ENCODE measurements around the gene PAPPA2.
A peak's percentile ranks its signal among the peaks of the same experiment; 100 is the strongest.

The PAPPA2 gene

GRCh38 chr1:176602388-176603004 lies 139.5 kb downstream of the PAPPA2 start:
- DNase-seq (ENCODE audit: low read depth): no peak
- no peak overlapping the region for H3K4me3 ChIP-seq (ENCODE audit: low read depth, low read length)
- TF ChIP-seq CTCF (conservative IDR thresholded peaks at IDR 0.05; ENCODE audit: low read depth, low read length): no peak

- DNase-seq (ENCODE audit: low read depth): no peak
- H3K4me3 ChIP-seq (ENCODE audit: low read depth, low read length): no peak overlapping the region
- no peak for TF ChIP-seq CTCF (conservative IDR thresholded peaks at IDR 0.05; ENCODE audit: low read depth, low read length)
Observed at GRCh38 chr1:176603696-176604095, 140.7 kb downstream of the PAPPA2 start.

GRCh38 chr1:176604461-176604860 lies 141.5 kb downstream of the PAPPA2 start:
- DNase-seq (ENCODE audit: low read depth): no peak
- no peak overlapping the region for H3K4me3 ChIP-seq (ENCODE audit: low read depth, low read length)

GRCh38 chr1:176605176-176605575 lies 142.2 kb downstream of the PAPPA2 start:
- no peak for TF ChIP-seq CTCF (conservative IDR thresholded peaks at IDR 0.05; ENCODE audit: low read depth, low read length)
- DNase-seq (ENCODE audit: low read depth): no peak
- H3K4me3 ChIP-seq (ENCODE audit: low read depth, low read length): no peak overlapping the region

More at GRCh38 chr1:176604461-176604860, 141.5 kb downstream of the PAPPA2 start:
- no peak for TF ChIP-seq CTCF (conservative IDR thresholded peaks at IDR 0.05; ENCODE audit: low read depth, low read length)

GRCh38 chr1:176609556-176610408 lies 146.8 kb downstream of the PAPPA2 start:
- H3K4me3 ChIP-seq (ENCODE audit: low read depth, low read length): no peak overlapping the region
- peak; percentile 0 for DNase-seq (ENCODE audit: low read depth)
- TF ChIP-seq CTCF (conservative IDR thresholded peaks at IDR 0.05; ENCODE audit: low read depth, low read length): no peak

GRCh38 chr1:176612791-176613190 lies 149.8 kb downstream of the PAPPA2 start:
- H3K4me3 ChIP-seq (ENCODE audit: low read depth, low read length): no peak overlapping the region
- no peak for TF ChIP-seq CTCF (conservative IDR thresholded peaks at IDR 0.05; ENCODE audit: low read depth, low read length)
- DNase-seq (ENCODE audit: low read depth): no peak
